Measurements from ENCODE around the gene ACO2. TPM values are rescaled to one million over a fixed set of nuclear protein-coding genes. Genes with fewer than 3 reads are reported as not detected.
"Not testable (repeated sequence)": the region's sequence is repeated elsewhere in the genome, so short reads cannot be mapped to it uniquely, and the experiment has no call there.

Gene ACO2
- total RNA-seq, 1 donor from 2014 or later, result 55.6 TPM

DNA sequence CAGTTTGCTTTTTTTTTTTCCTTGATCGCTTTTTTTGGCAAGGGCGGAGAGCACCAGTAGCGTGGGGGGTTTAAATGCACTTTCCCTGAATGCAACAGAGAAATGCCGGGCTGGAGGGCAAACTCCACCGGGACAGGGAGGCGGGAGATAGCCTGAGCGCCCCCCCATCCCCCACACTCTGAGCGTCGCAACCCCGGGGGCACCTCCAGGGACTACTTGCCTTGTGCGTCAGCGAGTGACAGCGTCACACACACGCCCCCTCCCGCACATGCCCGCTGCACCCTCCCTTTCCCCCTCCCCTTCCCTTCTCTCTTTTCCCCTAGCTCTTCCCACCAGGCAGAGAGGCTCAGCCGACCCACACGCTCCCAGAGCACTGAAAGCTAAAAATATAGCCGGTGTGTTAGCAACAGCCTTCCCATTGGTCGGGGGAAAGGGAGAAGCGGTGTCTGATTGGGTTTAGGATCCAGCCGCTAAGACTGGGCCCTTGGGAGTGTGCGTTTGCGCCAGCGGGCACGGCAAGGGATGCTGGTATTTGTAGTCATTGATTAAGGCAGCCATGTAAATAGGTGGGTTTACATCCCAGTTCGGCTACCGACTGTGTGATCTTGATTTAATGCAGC is 20.6 kb upstream of the ACO2 start:
- DNase-seq, result peak; percentile 100

DNA sequence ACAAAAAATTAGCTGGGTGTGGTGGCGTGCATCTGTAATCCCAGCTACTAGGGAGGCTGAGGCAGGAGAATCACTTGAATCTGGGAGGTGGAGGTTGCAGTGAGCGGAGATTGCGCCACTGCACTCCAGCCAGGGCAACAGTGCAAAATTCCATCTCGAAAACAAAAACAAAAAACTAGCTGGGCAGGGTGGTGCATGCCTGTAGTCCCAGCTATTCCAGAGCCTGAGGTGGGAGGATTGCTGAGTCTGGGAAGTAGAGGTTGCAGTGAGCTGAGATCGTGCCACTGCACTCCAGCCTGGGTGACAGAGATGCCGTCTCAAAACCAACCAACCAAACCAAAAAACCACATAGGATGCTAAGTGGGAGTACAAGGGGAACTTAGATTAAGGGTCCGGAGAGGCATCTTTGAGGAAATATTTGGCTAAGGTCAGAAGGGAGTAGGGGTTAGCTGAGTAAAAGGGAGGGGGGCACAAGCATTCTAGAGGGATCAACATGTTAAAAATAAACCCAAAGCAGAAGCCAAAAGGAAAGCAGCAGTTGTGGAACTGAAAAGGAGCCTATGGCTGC is 10.7 kb upstream of the ACO2 start:
- no peak for DNase-seq

DNA sequence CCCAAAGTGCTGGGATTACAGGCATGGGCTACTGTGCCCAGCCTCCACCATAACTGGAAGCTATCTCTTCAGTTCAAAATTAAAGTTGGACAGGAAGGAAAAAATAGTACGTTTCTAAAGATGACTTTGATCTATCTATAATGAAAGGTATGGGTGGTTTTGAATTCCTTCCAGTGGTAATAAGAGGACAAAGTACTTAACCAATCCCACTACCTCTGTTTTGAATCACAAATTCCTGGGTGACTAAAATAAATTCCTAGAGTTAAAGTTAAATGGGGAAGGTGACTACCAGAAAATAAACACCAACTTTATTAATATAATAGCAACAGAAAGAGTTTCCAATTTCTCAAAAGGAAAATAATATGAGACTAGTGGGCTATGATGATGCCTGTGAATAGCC is 9.5 kb upstream of the ACO2 start:
- DNase-seq, result no peak

DNA sequence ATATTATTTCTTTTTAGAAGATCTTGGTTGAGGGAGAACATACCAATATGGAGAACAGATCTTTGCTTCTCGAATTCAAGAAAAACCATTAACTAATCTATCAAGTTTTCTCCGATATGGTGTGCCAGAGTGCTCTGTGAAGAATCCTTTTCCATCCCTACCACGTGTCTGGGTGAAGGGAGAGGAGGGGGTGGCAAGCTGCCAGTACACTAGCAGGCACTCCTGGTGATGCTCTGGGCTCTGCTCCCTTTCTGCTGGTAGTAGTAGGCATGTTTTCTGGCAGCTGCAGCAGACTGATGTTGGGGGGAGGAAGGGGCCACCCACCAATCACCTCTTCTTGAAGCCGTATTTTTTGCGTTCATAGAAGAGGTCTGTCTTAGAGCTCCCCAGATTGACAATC is 8.8 kb upstream of the ACO2 start:
- not testable (repeated sequence) for DNase-seq

DNA sequence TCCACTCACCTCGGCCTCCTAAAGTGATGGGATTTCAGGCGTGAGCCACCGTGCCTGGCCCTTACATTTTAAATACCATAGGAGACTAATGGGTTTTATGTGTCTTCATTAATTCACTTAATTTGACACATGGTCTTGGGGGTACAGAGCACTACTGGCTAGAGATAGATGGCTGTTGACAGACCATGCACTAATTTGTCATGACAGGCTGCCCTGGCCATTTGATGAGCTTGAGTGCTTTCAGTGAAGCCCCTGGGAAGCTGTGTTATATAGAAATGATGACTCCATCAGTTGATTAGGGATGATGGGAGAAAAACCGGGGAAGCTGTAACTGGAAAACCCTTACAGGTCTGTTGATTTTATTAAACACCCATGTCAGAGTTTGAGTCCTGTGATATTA is 7.0 kb upstream of the ACO2 start:
- no peak for DNase-seq

DNA sequence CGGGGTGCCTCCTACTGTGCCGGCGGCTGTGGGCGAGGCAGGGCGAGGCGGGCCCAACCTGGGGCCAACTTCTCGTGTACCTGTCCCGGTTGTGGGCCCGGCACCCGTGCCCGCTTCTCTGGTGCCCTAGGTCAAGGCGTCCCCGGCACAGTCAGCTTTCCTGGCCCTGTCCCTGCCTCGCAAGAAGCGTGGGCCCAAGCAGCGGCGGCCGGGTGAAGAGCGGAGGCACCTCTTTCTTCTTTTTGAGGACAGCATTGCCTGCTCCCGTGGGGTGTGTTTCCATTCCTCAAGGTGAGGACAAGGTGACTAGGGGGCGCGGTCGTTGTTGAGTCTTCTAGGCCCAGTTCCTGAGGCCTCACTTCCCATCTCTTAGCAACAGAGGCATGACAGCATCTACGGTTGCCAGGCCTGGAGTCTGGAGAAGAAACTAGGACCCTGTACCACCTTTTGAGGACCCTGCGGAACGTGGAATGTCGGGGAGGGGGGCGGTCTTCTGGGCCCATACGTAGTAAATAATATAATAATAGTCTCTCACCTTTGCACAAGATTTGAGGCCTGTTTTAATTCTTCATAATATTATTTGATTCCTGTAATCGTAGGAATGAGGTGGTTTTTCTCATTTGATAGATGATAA is 418 bp downstream of the ACO2 start:
- no peak for DNase-seq

DNA sequence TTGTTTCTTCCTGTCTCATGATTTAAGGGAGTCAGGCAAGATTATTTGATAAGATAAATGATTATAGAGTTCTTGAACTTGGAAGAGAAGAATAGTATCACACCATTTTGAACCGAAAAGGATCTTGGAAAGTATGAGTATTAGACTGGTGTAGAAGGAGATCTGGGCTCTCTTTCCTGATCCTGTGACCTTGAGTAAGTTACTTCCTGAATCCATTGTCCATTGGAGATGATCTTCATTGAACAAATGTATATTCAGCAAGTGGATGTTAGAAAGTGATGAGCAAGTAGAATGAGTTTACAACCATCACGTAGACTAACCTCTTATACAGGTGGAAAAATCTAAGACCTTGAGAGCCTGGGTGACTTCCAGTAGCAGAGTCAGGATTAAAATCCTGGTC is 2.0 kb downstream of the ACO2 start:
- no peak for DNase-seq

DNA sequence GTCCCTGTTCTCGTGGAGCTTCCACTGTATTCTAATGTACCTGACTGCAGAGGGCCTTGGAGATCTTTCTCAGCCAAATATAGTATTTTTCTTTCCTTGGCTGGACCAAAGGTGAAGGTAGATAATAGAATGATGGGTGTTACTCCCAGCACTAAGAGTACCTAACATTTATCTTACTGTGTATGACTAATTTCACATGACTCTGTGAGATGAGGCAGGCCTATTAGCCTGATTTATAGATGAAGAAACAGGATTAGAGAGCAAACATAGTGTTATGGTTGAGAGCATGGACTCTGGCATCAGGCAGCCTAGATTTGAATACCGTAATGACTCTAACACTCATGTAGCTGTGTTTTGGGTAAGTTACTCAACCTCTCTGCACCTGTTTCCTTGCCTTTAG is 2.7 kb downstream of the ACO2 start:
- DNase-seq, result no peak

DNA sequence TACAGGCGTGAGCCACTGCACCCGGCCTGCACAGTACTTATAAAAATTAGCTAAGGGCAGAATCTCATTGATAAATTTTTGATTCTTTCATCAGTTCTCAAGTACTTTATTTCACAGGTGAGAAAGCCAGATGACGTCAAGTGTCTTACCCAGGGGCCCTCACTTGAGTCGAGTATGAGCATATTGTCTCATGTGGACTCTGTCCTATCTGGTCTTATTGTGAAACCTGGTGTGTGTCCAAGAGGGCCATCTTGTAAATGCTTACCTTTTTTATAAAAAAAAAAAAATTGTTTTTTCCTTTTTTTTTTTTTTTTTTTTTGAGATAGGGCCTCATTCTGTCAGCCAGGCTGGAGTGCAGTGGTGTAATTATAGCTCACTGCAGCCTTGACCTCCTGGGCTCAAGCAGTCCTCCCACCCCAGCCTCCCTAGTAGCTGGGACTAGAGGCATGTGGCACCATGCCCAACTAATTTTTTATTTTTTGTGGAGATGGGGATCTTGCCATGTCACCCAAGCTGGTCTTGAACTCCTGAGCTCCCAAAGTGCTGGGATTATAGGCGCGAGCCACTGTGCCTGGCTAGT is 6.0 kb downstream of the ACO2 start:
- DNase-seq, result no peak

DNA sequence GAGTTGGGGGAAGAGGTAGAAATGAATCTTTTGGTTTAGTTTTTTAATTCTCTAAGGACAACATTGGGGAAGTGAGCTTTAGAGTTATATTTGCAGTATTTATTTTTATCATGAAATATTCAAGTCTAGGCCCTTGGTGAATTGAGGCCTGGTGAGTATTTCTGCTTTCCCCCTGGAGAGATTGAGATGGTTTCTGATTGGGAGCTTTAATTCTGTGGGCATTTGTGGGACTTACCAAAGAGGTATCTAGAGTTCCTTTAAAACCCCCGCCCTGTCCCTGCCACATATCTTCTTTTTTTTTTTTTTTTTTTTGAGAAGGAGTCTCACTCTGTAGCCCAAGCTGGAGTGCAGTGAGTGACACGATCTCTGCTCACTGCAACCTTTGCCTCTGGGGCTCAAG is 9.6 kb downstream of the ACO2 start:
- no peak for DNase-seq

DNA sequence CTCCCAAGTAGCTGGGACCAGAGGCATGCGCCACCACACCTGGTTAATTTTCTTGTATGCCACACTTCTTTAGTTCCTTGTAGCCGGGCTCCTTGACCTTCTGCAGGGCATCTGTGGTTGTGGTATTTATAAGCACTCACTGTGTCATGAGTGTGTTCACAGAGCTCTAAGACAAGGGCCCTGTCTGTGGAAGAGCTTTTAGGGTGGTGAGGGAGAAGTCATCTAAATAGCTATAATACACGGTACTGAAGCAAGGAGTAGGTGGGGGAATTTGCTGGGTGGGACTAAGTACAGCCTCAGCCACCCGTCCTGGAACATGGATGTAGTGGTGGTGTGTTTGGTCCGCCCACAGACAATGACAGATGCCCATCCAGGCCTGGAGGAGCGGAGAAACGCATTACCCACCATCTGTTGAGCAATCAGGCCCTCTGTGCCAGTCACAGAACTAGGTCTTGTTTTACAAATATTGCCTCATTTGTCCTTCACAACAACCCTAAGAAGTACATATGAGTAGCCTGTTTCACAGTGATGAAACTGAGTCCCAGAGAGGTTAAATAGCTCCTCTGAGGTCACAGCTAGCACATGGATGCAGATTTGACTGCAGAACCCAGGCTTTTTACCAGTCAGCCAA is 10.1 kb downstream of the ACO2 start:
- no peak for DNase-seq

DNA sequence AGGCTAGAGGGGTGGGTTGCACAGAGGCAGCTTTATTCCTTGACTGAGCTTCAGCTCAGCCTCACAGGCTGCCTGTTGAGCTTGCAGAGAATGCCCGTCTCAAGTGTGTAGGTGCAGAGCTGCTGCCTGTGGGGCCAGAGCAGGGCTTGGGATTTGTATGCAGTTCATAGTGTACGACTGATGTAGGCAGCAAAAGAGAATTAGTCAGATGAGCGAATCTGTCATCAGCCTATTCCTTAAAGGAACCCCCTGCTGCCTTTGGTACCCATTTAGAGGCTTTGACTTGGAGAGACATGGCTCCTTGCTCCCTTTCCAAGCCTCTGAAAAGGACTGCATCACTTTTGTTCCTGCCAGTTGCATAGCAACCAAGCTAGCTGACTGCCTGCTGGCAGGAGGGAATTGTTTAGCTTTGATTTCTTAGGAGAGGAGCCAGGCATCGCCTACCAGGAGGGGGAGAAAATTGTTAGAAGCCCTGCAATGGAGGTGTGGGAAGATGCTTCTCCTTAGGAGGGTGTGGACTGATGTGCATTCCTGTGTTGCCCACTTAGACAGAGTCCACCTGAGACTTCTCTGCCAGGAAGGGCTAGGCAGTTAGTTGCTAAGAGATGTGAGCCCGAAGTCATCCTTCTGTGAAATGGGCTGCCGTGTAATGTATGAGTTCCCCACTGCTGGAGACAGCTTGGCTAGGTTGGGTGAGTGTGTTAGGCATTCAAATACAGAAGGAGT is 10.9 kb downstream of the ACO2 start:
- no peak for DNase-seq

DNA sequence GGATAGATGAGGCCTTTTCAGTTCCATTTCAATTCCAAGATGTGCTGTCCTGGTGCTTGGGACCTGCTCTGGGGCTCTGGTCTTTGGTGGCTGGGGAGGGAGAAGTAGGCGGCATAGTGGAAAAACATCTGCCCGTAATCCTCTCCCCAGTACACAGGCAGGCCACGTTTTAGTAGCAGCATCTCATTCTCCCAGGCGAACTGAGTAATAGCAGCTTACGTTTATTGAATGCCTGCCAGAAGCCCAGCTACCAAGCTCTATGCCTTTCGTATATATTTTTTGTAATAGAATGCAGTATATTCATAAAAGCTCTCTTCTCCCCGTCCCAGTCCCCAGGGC is 11.4 kb downstream of the ACO2 start:
- no peak for DNase-seq

DNA sequence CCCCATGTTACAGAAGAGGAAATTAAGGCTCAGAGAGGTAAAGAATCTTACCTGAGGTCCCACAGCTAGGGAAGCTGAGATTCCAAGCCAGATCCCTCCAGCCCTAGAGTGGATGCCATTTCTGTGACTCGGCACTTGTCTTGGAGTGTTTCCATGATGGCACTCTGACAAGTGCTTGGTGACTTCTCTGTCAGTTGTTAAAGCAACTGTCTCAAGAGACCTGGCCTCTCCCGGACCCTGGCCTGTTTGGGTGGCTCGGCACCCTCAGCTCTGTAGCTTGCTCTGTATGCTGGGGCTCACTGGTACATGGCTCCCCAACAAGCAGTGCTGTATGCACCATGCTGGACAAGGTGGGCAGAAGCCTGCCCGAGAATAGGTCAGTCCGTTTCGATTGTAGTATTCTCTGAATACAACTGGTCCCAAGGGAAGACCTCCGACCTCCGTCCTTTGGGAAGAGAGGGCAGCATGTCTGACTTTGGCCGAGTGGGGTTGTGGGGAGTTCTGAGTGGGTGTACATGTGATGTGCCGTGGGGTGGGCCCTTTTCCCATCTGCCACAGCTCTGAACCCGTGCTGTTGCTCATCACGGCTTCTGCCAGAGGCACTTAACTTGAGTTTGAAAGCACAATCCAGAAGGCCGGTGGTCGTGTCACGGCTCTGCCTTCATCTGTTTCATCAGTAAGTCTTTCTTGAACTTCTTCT is 12.4 kb downstream of the ACO2 start:
- no peak for DNase-seq

DNA sequence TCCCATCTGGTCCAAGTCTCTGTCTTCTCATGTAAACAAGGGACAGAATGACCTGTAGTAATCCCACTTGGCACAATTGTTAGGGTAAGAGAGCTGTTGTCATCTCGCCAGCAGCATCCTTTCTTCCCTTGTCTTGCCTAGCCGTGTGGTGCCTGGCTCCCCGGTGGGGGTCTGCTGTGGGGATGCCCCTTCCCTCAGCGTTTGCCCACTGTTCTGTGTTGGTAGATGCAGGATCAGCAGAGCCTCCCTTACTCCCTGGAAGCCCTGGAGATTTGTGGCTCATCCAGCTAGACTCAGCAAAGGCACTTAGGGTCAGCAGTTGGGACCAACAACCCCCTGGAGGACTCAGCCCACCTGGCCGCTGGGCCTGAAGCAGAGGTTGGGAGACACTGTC is 13.0 kb downstream of the ACO2 start:
- DNase-seq, result no peak

DNA sequence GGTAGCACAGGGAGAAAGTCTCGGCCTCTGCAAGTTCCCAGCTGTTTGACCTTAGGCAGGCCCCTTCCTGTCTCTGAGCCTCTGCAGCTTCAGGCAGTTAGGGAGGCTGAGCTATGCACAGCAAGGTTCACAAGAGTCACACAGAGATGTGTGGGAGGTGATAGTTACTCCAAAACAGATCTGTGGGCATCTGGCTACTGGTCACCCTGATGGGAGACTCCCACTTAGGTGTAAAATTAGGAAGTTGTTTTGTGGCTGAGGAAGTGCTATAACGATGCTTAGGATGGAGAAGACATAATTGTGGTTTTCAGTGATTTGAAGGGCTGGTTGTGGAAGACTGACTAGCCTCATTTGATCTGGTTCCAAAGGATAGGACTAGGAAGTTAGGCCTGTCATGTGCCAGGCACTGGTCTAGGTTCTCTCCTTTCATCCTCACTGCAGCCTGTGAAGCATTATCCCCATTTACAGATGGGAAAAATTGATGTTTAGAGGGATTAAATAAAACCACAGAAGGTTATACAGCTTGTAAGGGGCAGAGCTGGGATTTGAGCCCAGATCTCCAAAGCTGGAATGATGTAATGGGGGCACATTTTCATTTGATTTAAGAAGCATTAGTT is 13.5 kb downstream of the ACO2 start:
- no peak for DNase-seq

DNA sequence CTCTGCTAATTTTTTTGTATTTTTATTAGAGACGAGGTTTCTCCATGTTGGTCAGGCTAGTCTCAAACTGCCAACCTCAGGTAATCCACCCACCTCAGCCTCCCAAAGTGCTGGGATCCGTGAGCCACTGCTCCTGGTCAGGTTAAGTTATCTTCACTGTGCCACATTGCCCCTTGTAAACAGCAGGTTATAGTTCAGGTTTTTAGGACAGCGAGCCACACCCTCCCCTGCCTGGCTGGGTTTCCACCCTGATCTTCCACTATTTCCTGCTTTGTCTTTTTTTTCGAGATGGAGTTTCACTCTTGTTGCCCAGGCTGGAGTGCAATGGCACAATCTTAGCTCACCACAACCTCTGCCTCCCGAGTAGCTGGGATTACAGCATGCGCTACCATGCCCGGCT is 16.1 kb downstream of the ACO2 start:
- no peak for DNase-seq

DNA sequence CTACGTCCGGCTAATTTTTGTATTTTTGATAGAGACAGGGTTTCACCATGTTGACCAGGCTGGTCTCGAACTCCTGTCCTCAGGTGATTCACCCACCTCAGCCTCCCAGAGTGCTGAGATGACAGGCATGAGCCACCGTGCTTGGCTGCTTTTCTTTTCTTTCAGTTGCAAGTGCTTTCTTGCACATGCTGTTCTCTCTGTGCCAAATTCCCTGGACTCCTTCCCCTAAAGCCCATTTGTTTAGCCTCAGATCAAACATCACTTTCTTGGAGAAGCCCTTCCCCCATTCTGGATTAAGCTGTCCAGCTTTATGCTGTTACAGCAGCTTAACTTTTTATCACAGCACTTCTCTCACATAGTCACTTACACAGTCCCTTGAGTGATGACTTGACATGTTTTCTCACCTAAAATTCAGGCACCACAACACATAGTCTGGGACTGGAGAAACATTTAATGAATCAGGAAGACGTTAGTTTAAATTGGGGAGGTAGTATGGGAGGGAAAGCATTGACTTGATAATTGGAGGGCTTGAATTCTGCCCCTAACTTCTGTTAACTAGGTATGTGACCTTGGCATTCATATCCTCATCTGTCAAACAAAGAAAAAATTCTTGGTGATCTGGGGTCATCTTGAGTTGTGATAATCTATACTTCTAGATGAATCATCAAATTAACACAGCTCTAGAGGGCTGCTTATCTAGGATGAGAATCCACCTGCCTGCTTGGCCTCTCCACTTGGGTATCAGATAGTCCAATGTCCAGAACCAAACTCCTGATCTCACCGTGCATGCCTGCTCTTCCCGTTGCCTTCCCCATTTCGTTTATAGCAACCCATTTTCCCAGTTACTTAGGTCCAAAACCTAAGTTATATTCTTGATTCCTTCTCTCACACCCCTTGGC is 18.4 kb downstream of the ACO2 start:
- no peak for DNase-seq

DNA sequence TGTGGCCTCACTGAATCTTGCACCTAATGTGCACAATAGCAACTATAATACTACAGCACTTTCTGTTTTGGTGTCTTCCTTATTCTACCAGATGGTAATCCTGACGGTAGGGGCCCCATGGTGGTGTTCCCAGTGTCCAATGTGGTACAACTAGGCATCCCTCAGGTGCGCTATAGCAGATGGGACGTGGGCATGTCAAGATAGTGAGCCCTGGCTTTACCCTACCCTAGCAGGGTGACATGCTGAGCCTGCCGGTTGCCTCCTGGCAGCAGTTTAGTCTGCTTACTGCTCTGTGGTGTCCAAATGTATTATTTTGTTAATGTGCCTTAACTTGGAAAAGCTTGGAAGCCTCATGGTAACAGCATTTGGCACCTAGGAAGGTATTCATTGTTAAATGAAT is 19.2 kb downstream of the ACO2 start:
- no peak for DNase-seq

DNA sequence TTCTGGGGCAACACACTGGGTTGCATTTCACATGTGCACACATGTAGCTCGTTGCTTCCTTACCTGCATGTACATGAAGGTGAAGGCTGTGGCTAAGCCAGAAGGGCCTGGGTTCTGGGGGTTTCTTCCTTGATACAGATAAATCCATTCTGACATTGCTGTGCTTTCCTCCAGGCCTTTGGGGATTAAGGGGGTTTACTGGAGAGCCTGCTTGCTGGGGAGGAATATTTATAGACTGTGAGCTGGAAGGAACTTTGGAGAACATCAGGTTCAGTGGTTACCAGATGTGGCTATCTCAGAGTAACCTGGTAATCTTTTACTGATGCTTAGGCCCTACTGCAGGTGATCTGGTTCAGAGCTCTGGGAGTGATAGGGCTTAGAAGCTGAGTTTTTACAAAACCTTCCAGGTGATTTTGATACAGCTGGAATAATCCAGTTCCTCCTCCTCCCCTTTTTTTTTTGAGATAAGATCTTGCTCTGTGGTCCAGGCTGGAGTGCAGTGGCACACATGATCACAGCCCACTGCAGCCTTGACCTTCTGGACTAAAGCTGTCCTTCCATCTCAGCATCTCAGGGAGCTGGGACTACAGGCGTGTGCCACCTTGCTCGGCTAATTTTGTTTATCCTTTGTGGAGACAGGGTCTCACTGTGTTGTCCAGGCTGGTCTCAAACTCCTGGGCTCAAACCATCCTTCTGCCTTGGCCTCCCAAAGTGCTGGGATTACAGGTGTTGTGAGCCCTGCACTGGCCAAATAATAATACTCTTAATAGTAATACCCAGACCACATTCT is 19.9 kb downstream of the ACO2 start:
- DNase-seq, result no peak

All from skin of body (tissue), 2 donors.